ENCODE measurements around the gene EVA1A. TPM values are rescaled to one million over a fixed set of nuclear protein-coding genes. Genes with fewer than 3 reads are reported as not detected.

EVA1A gene
- total RNA-seq, 1 donor from 2014 or later, result 19.0 TPM

DNA sequence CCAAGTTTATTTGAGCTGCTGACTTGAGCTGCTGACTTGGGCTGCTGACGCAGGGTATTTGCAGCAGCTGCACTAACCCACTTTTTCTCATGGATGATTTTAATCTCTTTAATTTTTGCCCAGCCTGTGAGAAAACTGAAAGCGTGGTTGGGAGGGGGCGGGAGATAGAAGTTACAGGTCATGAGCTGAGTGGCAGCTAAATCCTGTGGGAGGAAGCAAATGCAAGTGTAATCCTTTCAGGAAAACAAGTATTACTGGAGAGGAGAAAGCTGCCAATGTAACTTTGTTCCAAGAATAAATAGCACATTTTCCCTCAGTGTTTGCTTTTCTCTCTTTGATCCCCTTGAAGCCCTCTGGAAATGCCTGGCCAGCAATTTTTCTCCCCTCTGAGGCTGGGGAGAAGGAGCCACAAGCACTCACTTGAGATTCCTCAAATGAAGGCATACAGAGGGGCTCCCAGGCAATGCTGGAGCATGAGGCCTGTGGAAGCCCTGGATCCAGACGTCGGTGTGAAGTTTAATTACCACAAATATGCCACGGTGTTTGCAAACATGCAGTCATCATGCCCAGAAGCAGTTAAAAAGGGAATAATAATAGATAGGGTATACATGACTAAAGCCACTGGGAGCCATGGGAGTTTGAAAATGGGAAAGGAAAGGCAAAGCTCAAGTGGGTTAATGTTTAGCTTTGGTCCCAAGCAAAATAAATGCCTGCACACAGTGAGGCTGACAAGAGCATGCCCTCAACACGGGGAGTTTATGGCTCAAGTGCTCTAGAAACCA is 10.4 kb upstream of the EVA1A start:
- DNase-seq (ENCODE audit: low read depth) (peak; percentile 78), FAIRE-seq (no peak)
- TF ChIP-seq, protein P1, sequence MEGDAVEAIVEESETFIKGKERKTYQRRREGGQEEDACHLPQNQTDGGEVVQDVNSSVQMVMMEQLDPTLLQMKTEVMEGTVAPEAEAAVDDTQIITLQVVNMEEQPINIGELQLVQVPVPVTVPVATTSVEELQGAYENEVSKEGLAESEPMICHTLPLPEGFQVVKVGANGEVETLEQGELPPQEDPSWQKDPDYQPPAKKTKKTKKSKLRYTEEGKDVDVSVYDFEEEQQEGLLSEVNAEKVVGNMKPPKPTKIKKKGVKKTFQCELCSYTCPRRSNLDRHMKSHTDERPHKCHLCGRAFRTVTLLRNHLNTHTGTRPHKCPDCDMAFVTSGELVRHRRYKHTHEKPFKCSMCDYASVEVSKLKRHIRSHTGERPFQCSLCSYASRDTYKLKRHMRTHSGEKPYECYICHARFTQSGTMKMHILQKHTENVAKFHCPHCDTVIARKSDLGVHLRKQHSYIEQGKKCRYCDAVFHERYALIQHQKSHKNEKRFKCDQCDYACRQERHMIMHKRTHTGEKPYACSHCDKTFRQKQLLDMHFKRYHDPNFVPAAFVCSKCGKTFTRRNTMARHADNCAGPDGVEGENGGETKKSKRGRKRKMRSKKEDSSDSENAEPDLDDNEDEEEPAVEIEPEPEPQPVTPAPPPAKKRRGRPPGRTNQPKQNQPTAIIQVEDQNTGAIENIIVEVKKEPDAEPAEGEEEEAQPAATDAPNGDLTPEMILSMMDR (IDR thresholded peaks at IDR 0.05; ENCODE audit: insufficient read depth, low read depth, low read length), result no peak
- no peak for TF ChIP-seq EZH2 (IDR thresholded peaks at IDR 0.05; ENCODE audit: insufficient read depth, low read length)
- Histone ChIP-seq H3K4me3 (ENCODE audit: insufficient read depth, low read depth, low read length) (no peak overlapping the region), H3K9me3 (ENCODE audit: insufficient read depth, low read depth, low read length) (no peaks in the 10 kb centered on the region), H3K4me1 (ENCODE audit: insufficient read depth, low read length) (peaks cover 20% of the 10 kb centered on the region), H4K20me1 (ENCODE audit: insufficient read depth, low read length) (no peaks in the 10 kb centered on the region), H3K36me3 (ENCODE audit: insufficient read depth, low read length) (no peaks in the 10 kb centered on the region), H3K27ac (ENCODE audit: low read depth, low read length) (peak overlapping the region; percentile 48), H3K79me2 (ENCODE audit: insufficient read depth, low read length) (no peaks in the 10 kb centered on the region), H3K4me2 (ENCODE audit: low read length) (peak overlapping the region; percentile 29), H3K9ac (ENCODE audit: low read length) (peak overlapping the region; percentile 41), H2AFZ (ENCODE audit: low read depth, low read length) (peak overlapping the region; percentile 16), H3K27me3 (ENCODE audit: insufficient read depth, low read length) (no peaks in the 10 kb centered on the region)
- H3K27ac Mint-ChIP-seq (ENCODE audit: unreplicated experiment), result peak overlapping the region; percentile 95
- no peaks in the 10 kb centered on the region for H3K27me3 Mint-ChIP-seq (ENCODE audit: low read depth, unreplicated experiment)
- H3K4me1 Mint-ChIP-seq (ENCODE audit: low read depth, unreplicated experiment), result peaks cover 35% of the 10 kb centered on the region
- peaks cover 2% of the 10 kb centered on the region for H3K9me3 Mint-ChIP-seq (ENCODE audit: unreplicated experiment)
- no peak overlapping the region for H3K4me3 Mint-ChIP-seq (ENCODE audit: unreplicated experiment)
- no peaks in the 10 kb centered on the region for H3K36me3 Mint-ChIP-seq (ENCODE audit: low read depth, unreplicated experiment)

DNA sequence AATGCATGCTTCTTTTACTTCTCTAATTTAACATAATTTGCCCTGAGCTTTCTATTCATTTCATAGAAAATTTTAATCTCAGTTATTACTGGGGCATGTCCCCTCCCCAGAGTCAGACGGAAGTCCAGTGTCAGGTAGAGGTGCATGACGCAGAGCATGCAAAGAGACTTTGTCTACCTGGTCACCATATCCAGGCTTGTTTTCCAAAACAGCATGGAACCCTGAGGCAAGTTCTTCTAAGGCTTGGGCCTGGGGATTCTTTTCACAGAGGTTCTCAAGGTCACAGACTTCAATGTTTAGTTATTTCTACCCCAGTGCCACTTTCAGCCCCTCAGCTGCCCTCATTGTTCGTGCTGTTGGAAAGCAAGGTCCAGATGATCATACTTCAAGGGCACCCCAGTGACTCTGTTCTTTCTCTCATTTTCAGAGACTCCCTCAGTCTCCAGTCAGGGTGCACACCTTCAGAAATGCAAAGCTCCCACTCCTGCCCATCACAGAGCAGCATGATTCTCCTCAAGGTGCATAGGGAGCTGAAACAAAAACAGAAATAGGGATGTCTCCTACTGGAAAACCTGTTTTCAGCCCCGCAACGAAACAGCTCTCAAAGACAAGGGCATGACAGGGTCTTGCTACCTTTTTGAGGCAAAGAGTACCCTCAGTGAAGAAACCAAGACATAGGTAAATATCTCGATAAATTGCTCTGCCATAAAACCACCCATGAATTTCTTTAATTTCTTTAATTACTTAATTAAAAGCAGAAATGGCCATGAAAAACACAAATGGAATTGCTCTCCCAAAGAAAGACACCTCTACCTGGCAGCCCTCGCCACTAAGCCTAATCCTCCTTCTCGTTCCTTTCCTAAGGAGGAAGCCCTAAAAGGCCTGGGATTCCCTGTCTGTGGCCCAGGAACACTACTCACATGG is 9.5 kb upstream of the EVA1A start:
- no peak for FAIRE-seq
- Histone ChIP-seq H3K4me2 (ENCODE audit: low read length) (peak overlapping the region; percentile 29), H3K27me3 (ENCODE audit: insufficient read depth, low read length) (no peaks in the 10 kb centered on the region), H4K20me1 (ENCODE audit: insufficient read depth, low read length) (no peaks in the 10 kb centered on the region), H3K9me3 (ENCODE audit: insufficient read depth, low read depth, low read length) (no peaks in the 10 kb centered on the region), H3K9ac (ENCODE audit: low read length) (peak overlapping the region; percentile 41), H3K4me1 (ENCODE audit: insufficient read depth, low read length) (peaks cover 20% of the 10 kb centered on the region), H3K4me3 (ENCODE audit: insufficient read depth, low read depth, low read length) (no peak overlapping the region), H3K27ac (ENCODE audit: low read depth, low read length) (peak overlapping the region; percentile 48), H2AFZ (ENCODE audit: low read depth, low read length) (peak overlapping the region; percentile 16), H3K36me3 (ENCODE audit: insufficient read depth, low read length) (no peaks in the 10 kb centered on the region), H3K79me2 (ENCODE audit: insufficient read depth, low read length) (no peaks in the 10 kb centered on the region)
- Mint-ChIP-seq H3K36me3 (ENCODE audit: low read depth, unreplicated experiment) (no peaks in the 10 kb centered on the region), H3K9me3 (ENCODE audit: unreplicated experiment) (peaks cover 2% of the 10 kb centered on the region), H3K27me3 (ENCODE audit: low read depth, unreplicated experiment) (no peaks in the 10 kb centered on the region), H3K4me1 (ENCODE audit: low read depth, unreplicated experiment) (peaks cover 41% of the 10 kb centered on the region), H3K4me3 (ENCODE audit: unreplicated experiment) (no peak overlapping the region), H3K27ac (ENCODE audit: unreplicated experiment) (peak overlapping the region; percentile 95)
- DNase-seq (ENCODE audit: low read depth), result no peak
- no peak for TF ChIP-seq EZH2 (IDR thresholded peaks at IDR 0.05; ENCODE audit: insufficient read depth, low read length)
- TF ChIP-seq, protein P1 (IDR thresholded peaks at IDR 0.05; ENCODE audit: insufficient read depth, low read depth, low read length), result no peak
